ENCODE data around the gene ZNF367. TPM values are rescaled to one million over a fixed set of nuclear protein-coding genes. Genes with fewer than 3 reads are reported as not detected.

Gene ZNF367
- total RNA-seq, 2 donors from 2014 or later = 12.8 to 26.3 TPM

DNA sequence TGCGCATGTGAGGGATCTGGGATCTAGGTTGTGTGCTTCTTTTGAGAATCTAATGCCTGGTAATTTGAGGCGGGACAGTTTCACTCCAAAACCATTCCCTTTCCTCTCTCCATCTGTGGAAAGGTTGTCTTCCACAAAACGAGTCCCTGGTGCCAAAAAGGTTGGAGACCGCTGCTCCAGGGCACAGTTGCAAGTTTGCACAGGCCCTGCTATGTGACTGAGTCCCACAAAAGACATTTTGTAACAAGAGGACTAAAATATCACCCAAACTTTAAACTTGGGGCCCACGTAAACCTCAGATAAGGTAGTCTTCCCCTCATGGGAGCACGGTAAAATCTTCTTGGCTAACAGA lies 5.8 kb upstream of the ZNF367 start:
- DNase-seq (ENCODE audit: low spot score) (no peak), ATAC-seq (no peak)
- Mint-ChIP-seq H3K27me3 (no peaks in the 10 kb centered on the region), H3K9me3 (no peaks in the 10 kb centered on the region), H3K36me3 (no peaks in the 10 kb centered on the region), H3K4me1 (ENCODE audit: low read depth in 2 of 2) (peaks cover 26 to 31% of the 10 kb centered on the region in 2 donors), H3K27ac (no peak overlapping the region), H3K4me3 (no peak overlapping the region)

DNA sequence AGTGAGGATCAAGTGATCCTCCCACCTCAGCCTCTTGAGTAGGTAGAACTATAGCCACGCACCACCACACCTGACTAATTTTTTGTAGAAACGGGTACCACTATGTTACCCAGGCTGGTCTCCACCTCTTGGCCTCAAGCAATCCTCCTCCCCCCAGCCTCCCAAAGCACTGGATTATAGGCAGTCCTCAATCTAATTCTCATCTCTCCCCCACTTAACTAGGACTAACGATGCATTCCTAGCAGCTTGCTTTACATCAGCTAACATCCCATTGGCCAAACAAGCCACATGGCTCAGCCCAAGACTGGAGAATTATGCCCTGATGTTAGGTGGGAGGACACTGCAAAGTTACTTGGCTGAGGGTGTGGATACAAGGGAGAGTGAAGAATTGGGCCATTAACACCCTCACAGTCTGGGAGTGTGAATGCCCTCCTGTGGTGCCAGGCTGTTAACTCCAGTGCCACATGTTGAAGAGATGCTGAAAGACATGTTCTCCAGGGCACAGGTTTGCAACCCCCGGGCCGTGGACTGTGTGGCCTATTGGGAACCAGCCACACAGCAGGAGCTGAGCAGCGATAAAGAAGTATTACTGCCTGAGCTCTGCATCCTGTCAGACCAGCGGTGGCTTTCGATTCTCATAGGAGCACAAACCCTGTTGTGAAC lies 5.3 kb upstream of the ZNF367 start:
- no peak overlapping the region for H3K4me3 Mint-ChIP-seq
- H3K27ac Mint-ChIP-seq = no peak overlapping the region
- DNase-seq (ENCODE audit: low spot score) = no peak
- no peaks in the 10 kb centered on the region for H3K36me3 Mint-ChIP-seq
- no peaks in the 10 kb centered on the region for H3K27me3 Mint-ChIP-seq
- H3K4me1 Mint-ChIP-seq (ENCODE audit: low read depth in 2 of 2) = peaks cover 26 to 31% of the 10 kb centered on the region in 2 donors
- H3K9me3 Mint-ChIP-seq = no peaks in the 10 kb centered on the region
- ATAC-seq = no peak

DNA sequence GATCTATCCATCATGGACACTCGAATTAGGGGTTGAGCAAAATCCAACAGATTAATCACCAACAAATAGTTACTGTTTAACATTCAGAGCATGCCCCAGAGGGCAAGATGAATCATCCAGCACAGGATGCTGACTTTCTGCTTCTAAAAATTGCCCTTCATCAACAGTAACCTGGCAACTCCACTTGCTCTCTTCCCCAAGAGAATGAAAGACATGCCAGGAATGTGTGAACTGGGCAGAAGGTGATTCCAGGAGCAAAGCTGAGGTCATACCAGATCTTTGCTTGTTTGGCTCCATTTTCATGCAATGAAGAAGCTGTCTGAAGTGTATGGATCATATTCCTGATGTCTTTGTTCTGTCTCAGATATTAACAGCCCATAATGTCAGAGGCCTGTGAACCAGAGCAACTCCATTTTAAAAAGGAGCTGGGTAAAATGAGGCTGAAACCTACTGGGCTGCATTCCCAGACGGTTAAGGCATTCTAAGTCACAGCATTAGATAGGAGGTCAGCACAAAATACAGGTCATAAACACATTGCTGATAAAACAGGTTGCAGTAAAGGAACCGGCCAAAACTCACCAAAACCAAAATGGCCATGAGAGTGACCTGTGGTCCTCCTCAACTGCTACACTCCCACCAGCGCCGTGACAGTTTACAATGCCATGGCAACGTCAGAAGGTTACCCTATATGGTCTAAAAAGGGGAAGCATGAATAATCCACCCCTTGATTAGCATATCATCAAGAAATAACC lies 2.5 kb upstream of the ZNF367 start:
- Mint-ChIP-seq H3K4me1 (ENCODE audit: low read depth in 2 of 2) (peaks cover 24 to 32% of the 10 kb centered on the region in 2 donors), H3K27ac (peak overlapping the region; percentile 86 to 90), H3K36me3 (peaks cover 4% of the 10 kb centered on the region), H3K4me3 (peak overlapping the region; percentile 90), H3K9me3 (no peaks in the 10 kb centered on the region), H3K27me3 (no peaks in the 10 kb centered on the region)
- ATAC-seq (no peak), DNase-seq (ENCODE audit: low spot score) (no peak)

DNA sequence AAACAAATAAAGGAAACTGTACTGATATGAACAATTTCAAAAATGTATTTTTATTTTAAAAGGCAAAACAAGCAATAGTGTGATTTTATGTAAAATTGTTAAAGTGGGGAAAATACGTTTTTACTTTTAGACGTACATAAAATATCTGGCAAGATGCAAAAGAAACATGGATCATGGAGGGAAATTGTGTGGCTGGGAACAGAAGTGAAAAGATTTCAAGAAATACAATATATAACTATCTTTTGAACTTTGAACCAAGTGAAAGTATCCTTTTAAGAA lies 1.5 kb upstream of the ZNF367 start:
- Mint-ChIP-seq H3K27me3 (no peaks in the 10 kb centered on the region), H3K4me1 (ENCODE audit: low read depth in 2 of 2) (peaks cover 18 to 29% of the 10 kb centered on the region in 2 donors), H3K27ac (peak overlapping the region; percentile 86 to 90), H3K4me3 (peak overlapping the region; percentile 90), H3K36me3 (peaks cover 4% of the 10 kb centered on the region), H3K9me3 (no peaks in the 10 kb centered on the region)
- DNase-seq (ENCODE audit: low spot score) (no peak), ATAC-seq (no peak)

DNA sequence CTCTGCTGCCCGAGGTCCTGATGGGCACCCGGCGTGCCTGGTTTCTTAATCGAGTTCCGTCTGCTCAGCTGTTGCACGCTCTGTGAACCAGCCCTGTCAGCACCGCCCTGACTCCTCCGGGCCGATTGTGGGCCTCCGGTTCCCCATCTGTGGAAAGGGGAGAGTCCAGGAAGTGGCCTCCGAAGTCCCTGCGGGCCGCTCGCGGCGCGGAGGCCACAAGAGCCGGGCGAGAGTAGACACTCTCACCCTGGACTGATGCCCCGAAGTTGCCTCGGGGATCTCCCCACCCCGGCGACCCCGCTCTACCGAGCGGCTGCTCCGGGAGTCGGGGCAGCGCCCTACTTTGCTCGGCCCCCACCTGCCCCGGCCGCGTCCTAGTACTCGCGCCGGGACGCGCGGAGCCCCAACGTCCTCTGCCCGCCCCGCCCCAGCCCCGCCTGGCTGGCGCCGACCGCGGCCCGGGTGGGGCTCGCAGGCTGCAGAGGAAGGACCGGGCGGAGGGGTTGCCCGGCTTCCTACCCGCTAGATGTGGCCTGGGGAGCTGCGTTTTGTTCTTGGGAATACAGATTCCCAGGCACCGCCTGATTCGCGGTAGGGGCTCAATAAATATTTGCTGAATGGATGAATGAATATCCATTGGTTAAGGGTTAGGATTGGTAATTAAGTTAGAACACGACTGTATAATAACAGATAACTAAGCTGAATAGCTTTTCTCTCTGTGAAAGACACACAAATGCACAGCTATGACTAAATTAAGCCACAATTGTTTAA lies 935 bp upstream of the ZNF367 start:
- Mint-ChIP-seq H3K27ac (peak overlapping the region; percentile 86 to 90), H3K4me1 (ENCODE audit: low read depth in 2 of 2) (peaks cover 18 to 29% of the 10 kb centered on the region in 2 donors), H3K36me3 (peaks cover 4% of the 10 kb centered on the region), H3K27me3 (no peaks in the 10 kb centered on the region), H3K9me3 (no peaks in the 10 kb centered on the region), H3K4me3 (peak overlapping the region; percentile 90)
- DNase-seq (ENCODE audit: low spot score) (peak; percentile 84), ATAC-seq (peak; percentile 61 to 63)

DNA sequence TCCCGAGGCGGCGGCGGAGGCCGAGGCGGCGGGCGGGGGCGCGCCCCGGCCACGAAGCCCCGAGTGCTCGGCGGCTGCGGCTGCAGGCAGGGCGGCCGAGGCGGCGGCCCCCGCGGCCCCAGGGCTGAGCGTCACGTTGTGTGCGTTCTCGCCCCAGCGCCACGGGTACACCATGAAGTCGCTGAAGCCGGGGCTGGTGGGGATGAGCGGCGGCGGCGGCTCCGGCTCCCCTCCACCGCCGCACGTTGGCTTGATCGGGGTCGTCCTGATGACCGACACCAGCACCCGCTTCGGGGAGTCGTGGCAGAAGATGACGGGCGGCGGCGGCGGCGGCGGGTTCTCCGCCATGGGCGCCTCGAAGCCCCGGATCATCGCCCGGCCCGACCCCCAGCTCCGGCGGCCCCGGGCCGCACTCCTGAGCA lies 498 bp downstream of the ZNF367 start:
- no peaks in the 10 kb centered on the region for H3K27me3 Mint-ChIP-seq
- DNase-seq (ENCODE audit: low spot score) (no peak), ATAC-seq (no peak)
- H3K4me1 Mint-ChIP-seq (ENCODE audit: low read depth in 2 of 2) = peaks cover 27 to 44% of the 10 kb centered on the region in 2 donors
- peak overlapping the region; percentile 95 for H3K4me3 Mint-ChIP-seq
- peaks cover 4% of the 10 kb centered on the region for H3K36me3 Mint-ChIP-seq
- H3K27ac Mint-ChIP-seq = peak overlapping the region; percentile 76 to 90
- no peaks in the 10 kb centered on the region for H3K9me3 Mint-ChIP-seq

DNA sequence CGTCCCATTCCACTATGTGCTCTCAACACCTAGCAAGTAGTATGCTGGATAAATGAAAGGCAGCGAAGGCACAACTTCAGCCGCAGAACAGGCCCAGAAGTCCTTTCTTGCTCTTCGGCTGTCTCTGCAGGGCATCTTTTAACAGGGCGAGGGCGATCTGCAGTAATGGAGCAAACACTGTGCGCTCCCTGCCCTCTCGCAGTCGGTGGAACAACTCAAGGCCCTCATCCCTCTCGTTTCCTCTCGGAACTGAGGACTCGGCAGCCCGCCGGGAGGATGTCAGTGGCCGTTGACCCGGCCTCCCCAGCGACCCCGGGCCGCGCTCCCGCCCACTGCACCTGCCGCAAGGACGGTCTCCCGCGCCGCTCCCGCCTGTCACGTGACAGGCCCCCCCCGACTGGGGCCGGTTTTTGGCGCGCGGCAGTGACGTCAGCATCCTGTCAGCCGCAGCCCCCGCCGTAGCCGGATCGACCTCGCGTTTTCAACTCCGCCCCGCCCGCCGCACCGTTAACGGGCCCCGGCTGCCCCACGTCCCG lies 1.1 kb downstream of the ZNF367 start:
- Mint-ChIP-seq H3K27me3 (no peaks in the 10 kb centered on the region), H3K36me3 (peaks cover 4% of the 10 kb centered on the region), H3K9me3 (no peaks in the 10 kb centered on the region), H3K27ac (peak overlapping the region; percentile 90), H3K4me1 (ENCODE audit: low read depth in 2 of 2) (peaks cover 27 to 45% of the 10 kb centered on the region in 2 donors), H3K4me3 (peak overlapping the region; percentile 95)
- DNase-seq (ENCODE audit: low spot score) (peak; percentile 93), ATAC-seq (peak; percentile 32 to 46)

DNA sequence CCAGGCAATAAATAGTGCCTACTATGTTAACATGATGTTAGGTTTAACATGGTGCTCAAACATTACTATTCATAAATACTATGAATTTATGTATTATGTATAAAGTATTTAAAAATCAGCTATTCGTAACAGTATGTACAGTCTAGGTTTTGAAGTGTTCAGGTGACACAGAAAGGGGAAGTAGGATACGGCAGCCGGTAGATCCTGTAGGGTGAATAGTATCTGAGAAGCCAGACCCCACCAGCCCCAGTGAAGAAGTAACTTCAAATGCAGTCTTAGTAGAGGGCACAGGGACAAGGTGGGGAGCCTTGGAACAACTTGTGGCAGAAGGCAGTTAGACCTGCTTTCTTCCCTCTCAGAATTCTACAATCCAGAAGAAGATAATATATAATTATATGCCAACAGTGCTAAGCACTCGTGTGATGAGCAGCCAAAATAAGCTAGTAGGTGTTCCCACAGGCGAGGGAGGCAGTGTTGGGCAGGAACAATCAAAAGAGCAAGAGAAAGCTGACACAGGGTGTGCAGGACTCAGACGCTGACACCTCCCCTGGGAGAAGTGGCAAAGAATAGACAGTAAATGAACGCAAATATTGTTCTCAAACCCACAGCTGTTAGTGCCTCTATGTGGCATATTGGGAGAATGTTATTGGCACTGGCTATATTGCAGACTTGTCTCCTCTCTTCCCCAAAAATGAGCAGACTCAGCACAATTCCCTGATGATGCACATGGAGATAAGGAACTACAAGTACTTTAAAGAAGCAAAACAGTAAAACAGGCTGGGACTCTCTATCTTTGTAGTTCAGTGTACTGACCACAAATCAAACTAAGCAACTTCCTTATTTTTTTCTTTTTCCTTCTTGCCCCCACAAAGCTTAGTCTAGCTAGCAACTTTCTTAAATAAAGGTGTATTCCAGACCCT lies 4.6 kb downstream of the ZNF367 start:
- peaks cover 4% of the 10 kb centered on the region for H3K36me3 Mint-ChIP-seq

DNA sequence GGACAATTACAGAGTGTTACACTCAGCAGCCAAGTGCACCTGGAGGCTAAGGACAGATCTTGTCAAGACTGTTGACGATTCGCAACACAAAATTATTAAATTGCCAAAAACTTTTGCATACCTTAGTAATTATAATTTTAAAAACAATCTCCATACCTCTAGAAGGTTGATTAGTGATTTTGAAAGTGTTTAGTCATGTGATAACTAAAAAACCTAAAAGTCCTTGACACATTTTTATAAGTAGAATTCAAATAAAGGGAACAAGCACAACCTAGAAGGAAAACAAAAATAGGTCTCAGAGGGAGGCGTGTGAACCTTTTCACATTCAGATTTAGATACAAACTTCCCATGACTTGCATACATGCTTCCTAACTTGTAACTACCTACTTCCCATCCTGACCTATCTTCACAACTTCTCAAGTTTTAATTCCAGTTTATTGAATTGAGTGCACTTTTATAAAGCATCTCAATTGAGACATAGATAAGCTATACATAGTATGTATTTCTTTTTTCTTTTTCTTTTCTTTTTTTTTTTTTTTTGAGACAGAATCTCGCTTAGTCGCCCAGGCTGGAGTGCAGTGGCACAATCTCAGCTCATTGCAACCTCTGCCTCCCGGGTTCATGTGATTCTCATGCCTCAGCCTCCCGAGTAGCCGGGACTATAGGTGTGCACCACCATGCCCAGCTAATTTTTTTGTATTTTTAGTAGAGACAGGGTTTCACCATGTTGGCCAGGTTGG lies 5.8 kb downstream of the ZNF367 start:
- Mint-ChIP-seq H3K27me3 (no peaks in the 10 kb centered on the region), H3K36me3 (peaks cover 4% of the 10 kb centered on the region)
- no peak for ATAC-seq

More for the DNA sequence above, 4.6 kb downstream of the ZNF367 start:
- Mint-ChIP-seq H3K27me3 (no peaks in the 10 kb centered on the region), H3K27ac (peak overlapping the region; percentile 29 to 58), H3K9me3 (no peaks in the 10 kb centered on the region), H3K4me3 (peak overlapping the region; percentile 65), H3K4me1 (ENCODE audit: low read depth in 2 of 2) (peaks cover 20 to 31% of the 10 kb centered on the region in 2 donors)
- no peak for DNase-seq (ENCODE audit: low spot score)
- no peak for ATAC-seq

DNA sequence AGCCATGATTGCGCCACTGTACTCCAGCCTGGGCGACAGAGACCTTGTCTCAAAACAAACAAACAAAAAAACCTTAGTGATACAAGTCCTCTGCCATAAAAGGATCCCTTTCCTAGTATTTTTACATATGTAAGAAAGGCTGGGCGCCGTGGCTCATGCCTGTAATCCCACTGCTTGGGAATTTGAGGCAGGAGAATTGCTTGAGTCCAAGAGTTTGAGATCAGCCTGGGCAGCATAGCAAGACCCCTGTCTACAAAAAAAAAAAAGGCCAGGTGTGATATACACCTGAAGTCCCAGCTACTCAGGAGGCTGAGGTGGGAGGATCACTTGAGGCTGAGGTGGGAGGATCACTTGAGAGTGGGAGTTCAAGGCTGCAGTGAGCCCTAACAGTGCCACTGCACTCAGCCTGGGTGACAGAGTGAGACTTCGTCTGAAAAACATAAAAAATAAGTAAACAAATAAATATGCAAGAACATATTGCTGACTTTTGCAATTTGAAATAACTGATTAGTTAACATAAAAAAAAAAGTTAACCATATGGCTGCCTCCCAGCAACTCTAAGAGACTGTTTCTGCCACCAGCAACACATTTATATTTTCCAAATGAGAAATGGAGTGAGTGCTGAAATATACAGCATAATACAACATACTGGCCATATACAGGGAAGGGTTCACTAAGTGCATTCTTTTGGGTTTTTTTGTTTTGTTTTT lies 6.9 kb downstream of the ZNF367 start:
- Mint-ChIP-seq H3K9me3 (no peaks in the 10 kb centered on the region), H3K4me1 (ENCODE audit: low read depth in 2 of 2) (peaks cover 14 to 30% of the 10 kb centered on the region in 2 donors), H3K27me3 (no peaks in the 10 kb centered on the region), H3K4me3 (no peak overlapping the region), H3K36me3 (no peaks in the 10 kb centered on the region), H3K27ac (no peak overlapping the region)
- DNase-seq (ENCODE audit: low spot score) (no peak), ATAC-seq (no peak)

More for the DNA sequence above, 5.8 kb downstream of the ZNF367 start:
- Mint-ChIP-seq H3K4me3 (no peak overlapping the region), H3K9me3 (no peaks in the 10 kb centered on the region), H3K27ac (peak overlapping the region in 1 of 2 donors; percentile 58), H3K4me1 (ENCODE audit: low read depth in 2 of 2) (peaks cover 20 to 34% of the 10 kb centered on the region in 2 donors)
- no peak for DNase-seq (ENCODE audit: low spot score)

DNA sequence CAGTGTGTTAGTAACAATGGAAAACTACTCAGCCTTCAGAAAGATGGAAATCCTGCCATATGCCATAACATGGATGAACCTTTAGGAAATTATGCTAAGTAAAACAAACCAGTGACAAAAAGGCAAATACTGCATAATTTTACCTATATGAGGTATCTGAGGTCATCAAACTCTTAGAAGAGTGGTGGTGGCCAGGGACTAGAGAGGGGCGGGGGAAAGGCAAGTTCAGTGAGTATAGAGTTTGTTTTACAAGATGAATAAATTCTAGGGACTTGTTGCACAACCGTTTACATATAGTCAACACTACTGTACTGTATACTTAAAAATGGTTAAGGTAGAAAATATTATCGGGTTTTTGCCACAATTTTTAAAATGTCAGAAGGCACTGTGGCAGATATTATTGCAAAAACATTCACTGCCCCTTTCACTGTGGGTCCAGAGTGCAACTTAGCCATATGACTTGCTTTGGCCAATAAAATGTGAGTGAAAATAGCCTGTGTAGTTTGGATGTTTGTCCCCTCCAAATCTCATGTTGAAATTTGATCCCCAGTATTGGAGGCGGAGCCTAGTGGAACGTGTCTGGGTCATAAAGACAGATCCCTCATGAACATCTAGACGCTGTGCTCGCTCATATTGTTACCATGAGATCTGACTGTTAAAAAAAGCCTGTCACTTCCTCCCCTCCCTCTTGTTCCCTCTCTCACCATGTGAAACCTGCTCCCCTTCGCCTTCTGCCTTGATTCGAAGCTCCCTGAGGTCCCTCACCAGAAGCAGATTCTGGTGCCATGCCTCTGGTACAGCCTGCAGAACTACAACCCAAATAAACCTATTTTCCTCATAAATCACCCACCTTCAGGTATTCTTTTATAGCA lies 9.5 kb downstream of the ZNF367 start:
- Mint-ChIP-seq H3K9me3 (no peaks in the 10 kb centered on the region), H3K4me1 (ENCODE audit: low read depth in 2 of 2) (peaks cover 13 to 25% of the 10 kb centered on the region in 2 donors), H3K4me3 (no peak overlapping the region), H3K27ac (no peak overlapping the region), H3K36me3 (no peaks in the 10 kb centered on the region), H3K27me3 (no peaks in the 10 kb centered on the region)
- ATAC-seq (peak in 1 of 2 donors; percentile 61), DNase-seq (ENCODE audit: low spot score) (no peak)

Measured in natural killer cell treated with Interleukin-12 subunit alpha and Interleukin-12 subunit beta and Interleukin-15 and Interleukin-18, amount 100 ng/mL, for 72 hours (primary cell).